ENCODE results near the gene GRB10. TPM values are rescaled to one million over a fixed set of nuclear protein-coding genes. Genes with fewer than 3 reads are reported as not detected.

GRB10 gene
- total and polyA plus RNA-seq, 2 donors (not counting 3 experiments of a cell fraction or from before 2014, with no cell fraction given): 43.7 to 240 TPM

- dilution Hi-C loops (cut with MboI; ENCODE audit: extremely low pct_ligation_motif_present, low sequenced_read_pairs) (no loop called here), intact Hi-C loops (cut with micrococcal nuclease) (loop anchor here (2.0 kb wide), 1 partner anchor 120 kb away; no protein-coding TSS in a partner anchor)
- Histone ChIP-seq H3K79me2 (ENCODE audit: control insufficient read depth, insufficient read depth, low read length) (no peaks in the 10 kb centered on the region), H3K9me1 (replicated peaks; ENCODE audit: control insufficient read depth, extremely low read depth, insufficient read depth, low read length) (no peaks in the 10 kb centered on the region), H3K4me2 (ENCODE audit: insufficient read depth, low read length) (no peak overlapping the region), H3K9ac (replicated peaks; ENCODE audit: extremely low read depth, insufficient read depth, low read length) (no peak overlapping the region), H3K9me3 (replicated peaks; ENCODE audit: control insufficient read depth, insufficient read depth, low read length) (no peaks in the 10 kb centered on the region), H3K27ac (ENCODE audit: insufficient read depth, low read depth, low read length) (no peak overlapping the region), H4K20me1 (replicated peaks; ENCODE audit: control insufficient read depth, extremely low read depth, insufficient read depth, low read length) (no peaks in the 10 kb centered on the region), H3K4me3 (replicated peaks in 1 of 3; ENCODE audit: insufficient read depth in 1 of 3, low read depth in 1 of 3, low read length in 3 of 3) (no peak overlapping the region), H3K27me3 (ENCODE audit: control insufficient read depth in 2 of 2, insufficient read depth in 2 of 2, low read length in 2 of 2) (no peaks in the 10 kb centered on the region), H3K4me1 (ENCODE audit: control insufficient read depth, extremely low read depth, insufficient read depth, low read length) (no peaks in the 10 kb centered on the region), H3K36me3 (ENCODE audit: control insufficient read depth in 2 of 2, extremely low read depth in 1 of 2, insufficient read depth in 2 of 2, low read length in 2 of 2) (peaks cover 8 to 23% of the 10 kb centered on the region in 2 experiments), H2AFZ (ENCODE audit: low read depth, low read length) (no peak overlapping the region)
- FAIRE-seq: no peak
- DNase-seq (ENCODE audit: low read depth, low spot score): no peak
- POLR2A ChIA-PET: no interaction called here
- CTCF ChIA-PET: interaction anchor here (0.8 to 5.1 kb wide), 7 partner anchors 10 to 572 kb away, joined by 3 to 22 read pairs (median 4); no protein-coding TSS in a partner anchor
- no TSS peak for BruUV-seq (replicated peaks)
- TF ChIP-seq JUN (IDR thresholded peaks at IDR 0.05; ENCODE audit: borderline replicate concordance, insufficient read depth, insufficient read length, low read depth): no peak
- peak; percentile 9 to 22 for TF ChIP-seq CTCF (IDR thresholded peaks at IDR 0.05; ENCODE audit: extremely low read depth in 1 of 2, insufficient read depth in 1 of 2, low read depth in 1 of 2, low read length in 2 of 2)
Measured at GRCh38 chr7:50588937-50589336, 193.8 kb downstream of the GRB10 start.

- Histone ChIP-seq H3K36me3 (ENCODE audit: control insufficient read depth in 2 of 2, extremely low read depth in 1 of 2, insufficient read depth in 2 of 2, low read length in 2 of 2) (peaks cover 2 to 15% of the 10 kb centered on the region in 2 experiments), H3K9me3 (replicated peaks; ENCODE audit: control insufficient read depth, insufficient read depth, low read length) (no peaks in the 10 kb centered on the region), H3K9ac (replicated peaks; ENCODE audit: extremely low read depth, insufficient read depth, low read length) (no peak overlapping the region), H3K27ac (ENCODE audit: insufficient read depth, low read depth, low read length) (no peak overlapping the region), H3K4me1 (ENCODE audit: control insufficient read depth, extremely low read depth, insufficient read depth, low read length) (no peaks in the 10 kb centered on the region), H2AFZ (ENCODE audit: low read depth, low read length) (no peak overlapping the region), H3K79me2 (ENCODE audit: control insufficient read depth, insufficient read depth, low read length) (no peaks in the 10 kb centered on the region), H3K9me1 (replicated peaks; ENCODE audit: control insufficient read depth, extremely low read depth, insufficient read depth, low read length) (no peaks in the 10 kb centered on the region), H3K4me3 (replicated peaks in 1 of 3; ENCODE audit: insufficient read depth in 1 of 3, low read depth in 1 of 3, low read length in 3 of 3) (no peak overlapping the region), H3K27me3 (ENCODE audit: control insufficient read depth in 2 of 2, insufficient read depth in 2 of 2, low read length in 2 of 2) (no peaks in the 10 kb centered on the region), H3K4me2 (ENCODE audit: insufficient read depth, low read length) (no peak overlapping the region), H4K20me1 (replicated peaks; ENCODE audit: control insufficient read depth, extremely low read depth, insufficient read depth, low read length) (no peaks in the 10 kb centered on the region)
- POLR2A ChIA-PET: no interaction called here
- DNase-seq (ENCODE audit: low read depth, low spot score): no peak
- TF ChIP-seq GATA2 (IDR thresholded peaks at IDR 0.05; ENCODE audit: insufficient read depth, insufficient read length, low read depth, low read length) (no peak), POLR2A (IDR thresholded peaks at IDR 0.05; ENCODE audit: low read depth, low read length) (no peak), FOS (IDR thresholded peaks at IDR 0.05; ENCODE audit: borderline replicate concordance, insufficient read depth, low read length) (no peak), MAX (IDR thresholded peaks at IDR 0.05; ENCODE audit: insufficient read depth, insufficient read length) (no peak), JUN (IDR thresholded peaks at IDR 0.05; ENCODE audit: borderline replicate concordance, insufficient read depth, insufficient read length, low read depth) (no peak), MYC (IDR thresholded peaks at IDR 0.05; ENCODE audit: low read depth, low read length) (no peak), EZH2 (IDR thresholded peaks at IDR 0.05; ENCODE audit: borderline replicate concordance, low read depth, low read length, severe bottlenecking) (no peak), POLR2AphosphoS5 (IDR thresholded peaks at IDR 0.05; ENCODE audit: insufficient read depth, low read depth, low read length) (no peak), CTCF (IDR thresholded peaks at IDR 0.05; ENCODE audit: extremely low read depth in 1 of 2, insufficient read depth in 1 of 2, low read depth in 1 of 2, low read length in 2 of 2) (no peak)
- no TSS peak for BruUV-seq (replicated peaks)
- intact Hi-C loops (cut with micrococcal nuclease) (loop anchor here (2.0 kb wide), 1 partner anchor 119 kb away; no protein-coding TSS in a partner anchor), dilution Hi-C loops (cut with MboI; ENCODE audit: extremely low pct_ligation_motif_present, low sequenced_read_pairs) (no loop called here)
- CTCF ChIA-PET: interaction anchor here (1.4 to 5.1 kb wide), 4 partner anchors 10 to 573 kb away, joined by 5 to 22 read pairs (median 13); no protein-coding TSS in a partner anchor
- FAIRE-seq: peak; percentile 46
Measured at GRCh38 chr7:50587737-50588136, 195.0 kb downstream of the GRB10 start.

All from endothelial cell of umbilical vein (primary cell).